Measurements from ENCODE around the gene TANC1. TPM values are rescaled to one million over a fixed set of nuclear protein-coding genes. Genes with fewer than 3 reads are reported as not detected.

The TANC1 gene
- polyA plus RNA-seq, 2 of the 4 experiments (the other 2 are of a cell fraction), result 9.2 to 21.2 TPM

DNA sequence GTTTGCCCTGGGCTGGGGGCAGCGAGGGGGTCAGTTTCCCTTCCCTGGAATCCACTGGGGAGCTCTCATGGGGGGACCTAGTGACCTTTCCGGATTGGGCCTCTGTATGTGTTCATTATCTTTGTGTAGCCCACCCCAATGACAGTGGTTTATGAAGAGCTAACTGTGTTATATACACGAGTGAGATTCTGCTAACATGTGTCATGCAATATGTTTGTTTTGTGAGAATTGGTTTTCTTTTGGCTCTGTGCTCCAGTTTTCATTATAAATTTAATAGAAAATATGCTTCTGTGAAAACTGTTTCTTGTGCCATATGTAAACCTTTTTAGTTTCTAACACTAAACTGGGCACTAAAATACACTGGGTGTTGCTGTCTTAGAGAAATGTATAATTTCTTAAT, 207.5 kb downstream of the TANC1 start:
- H3K4me2 ChIP-seq, result no peak overlapping the region
- FAIRE-seq (no peak), DNase-seq (ENCODE audit: low read depth in 1 of 2, low spot score in 1 of 2) (no peak), ATAC-seq (no peak)
- WGBS (ENCODE audit: missing lambda C conversion rate), result 70% methylated on average over 3 of the region's 3 CpGs
- H3K9me3 ChIP-seq, result no peaks in the 10 kb centered on the region
- no peak overlapping the region for H3K27ac ChIP-seq
- no peak for TF ChIP-seq BCL3 (IDR thresholded peaks at IDR 0.05)
- TF ChIP-seq TP53 (CRISPR knock-in tag; IDR thresholded peaks at IDR 0.05), result no peak
- no peak for TF ChIP-seq CHD2 (IDR thresholded peaks at IDR 0.05; ENCODE audit: low read length, partially characterized antibody)
- no peak for TF ChIP-seq USF2 (IDR thresholded peaks at IDR 0.05)
- no peak for TF ChIP-seq HOXA7 (CRISPR knock-in tag; IDR thresholded peaks at IDR 0.05)
- no peak for TF ChIP-seq RAD21 (conservative IDR thresholded peaks at IDR 0.05 in 1 of 2, IDR thresholded peaks at IDR 0.05 in 1 of 2)
- no peak for TF ChIP-seq RNF2 (IDR thresholded peaks at IDR 0.05; ENCODE audit: borderline replicate concordance, low read depth)
- no peak for TF ChIP-seq HEYL (CRISPR knock-in tag; IDR thresholded peaks at IDR 0.05)
- TF ChIP-seq MYC (IDR thresholded peaks at IDR 0.05; ENCODE audit: borderline replicate concordance, low read length), result no peak
- TF ChIP-seq POLR2AphosphoS2 (conservative IDR thresholded peaks at IDR 0.05; ENCODE audit: low read length), result no peak
- no peak for TF ChIP-seq ZNF302 (CRISPR knock-in tag; IDR thresholded peaks at IDR 0.05)
- no peak for TF ChIP-seq SMC3 (IDR thresholded peaks at IDR 0.05)
- TF ChIP-seq EHMT2 (IDR thresholded peaks at IDR 0.05; ENCODE audit: low read depth), result no peak
- TF ChIP-seq ZC3H11A (IDR thresholded peaks at IDR 0.05), result no peak
- TF ChIP-seq RCOR1 (IDR thresholded peaks at IDR 0.05; ENCODE audit: low read depth, low read length), result no peak
- no peak for TF ChIP-seq RFX5 (IDR thresholded peaks at IDR 0.05)
- CTCF ChIA-PET, result no interaction called here
- POLR2A ChIA-PET, result no interaction called here
- H3K4me1 ChIP-seq, result no peaks in the 10 kb centered on the region
- no peak overlapping the region for H3K4me3 ChIP-seq

GRCh38 chr2:159176555-159176954, 208.1 kb downstream of the TANC1 start:
- Histone ChIP-seq H3K4me3 (no peak overlapping the region), H3K4me2 (no peak overlapping the region), H3K4me1 (no peaks in the 10 kb centered on the region), H3K9me3 (no peaks in the 10 kb centered on the region), H3K27ac (no peak overlapping the region)
- 94% methylated on average over 5 of the region's 5 CpGs for WGBS (ENCODE audit: missing lambda C conversion rate)
- POLR2A ChIA-PET, result no interaction called here
- no peak for FAIRE-seq
- no peak for TF ChIP-seq HOXB5 (CRISPR knock-in tag; IDR thresholded peaks at IDR 0.05)
- no peak for TF ChIP-seq ZFP36 (IDR thresholded peaks at IDR 0.05; ENCODE audit: borderline replicate concordance, partially characterized antibody)
- TF ChIP-seq MYC (IDR thresholded peaks at IDR 0.05; ENCODE audit: borderline replicate concordance, low read length), result no peak
- no peak for TF ChIP-seq EP300 (IDR thresholded peaks at IDR 0.05)
- no peak for TF ChIP-seq JUNB (IDR thresholded peaks at IDR 0.05)
- TF ChIP-seq CBX8 (IDR thresholded peaks at IDR 0.05), result no peak
- no peak for TF ChIP-seq ESRRA (IDR thresholded peaks at IDR 0.05; ENCODE audit: borderline replicate concordance, low read length)
- TF ChIP-seq MAFK (IDR thresholded peaks at IDR 0.05; ENCODE audit: partially characterized antibody), result no peak
- TF ChIP-seq KDM5A (IDR thresholded peaks at IDR 0.05), result no peak
- no peak for TF ChIP-seq TP53 (CRISPR knock-in tag; IDR thresholded peaks at IDR 0.05)
- no peak for TF ChIP-seq EHMT2 (IDR thresholded peaks at IDR 0.05; ENCODE audit: low read depth)
- no peak for ATAC-seq
- no peak for DNase-seq (ENCODE audit: low read depth in 1 of 2, low spot score in 1 of 2)
- CTCF ChIA-PET, result interaction anchor here (0.6 kb wide), 1 partner anchor 234 kb away, joined by 3 read pairs; no protein-coding TSS in a partner anchor

DNA sequence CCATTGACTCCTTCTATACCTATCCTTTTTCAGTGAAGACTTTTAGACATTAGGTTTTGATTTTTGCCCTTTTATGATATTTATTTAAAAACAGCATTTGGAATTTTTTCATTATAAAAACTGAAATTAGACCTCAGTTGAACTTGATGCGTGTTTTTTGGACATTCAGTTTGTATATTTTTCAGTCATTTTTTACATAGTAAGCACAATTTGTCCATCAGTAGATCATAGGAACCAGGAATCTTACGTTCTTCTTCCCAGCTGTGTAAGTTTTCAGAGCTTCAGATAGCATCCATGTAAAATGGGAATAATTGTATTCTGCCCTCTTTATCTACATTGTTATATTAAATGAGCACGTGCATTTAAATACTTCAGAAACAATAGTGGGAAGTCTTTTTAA, 208.9 kb downstream of the TANC1 start:
- Histone ChIP-seq H3K4me2 (no peak overlapping the region), H3K9me3 (no peaks in the 10 kb centered on the region), H3K27ac (no peak overlapping the region), H3K4me1 (no peaks in the 10 kb centered on the region), H3K4me3 (no peak overlapping the region)
- TF ChIP-seq CEBPB (IDR thresholded peaks at IDR 0.05), result no peak
- no peak for TF ChIP-seq RNF2 (IDR thresholded peaks at IDR 0.05; ENCODE audit: borderline replicate concordance, low read depth)
- no peak for TF ChIP-seq ZNF302 (CRISPR knock-in tag; IDR thresholded peaks at IDR 0.05)
- TF ChIP-seq MAFK (IDR thresholded peaks at IDR 0.05; ENCODE audit: partially characterized antibody), result peak; percentile 71
- ChIA-PET CTCF (no interaction called here), POLR2A (no interaction called here)
- ATAC-seq, result no peak
- no peak for FAIRE-seq
- 88% methylated on average over 3 of the region's 3 CpGs for WGBS (ENCODE audit: missing lambda C conversion rate)
- DNase-seq (ENCODE audit: low read depth in 1 of 2, low spot score in 1 of 2), result no peak

All from A549 (cell line).